A673 (cell line): ENCODE measurements around the gene IL11. TPM values are rescaled to one million over a fixed set of nuclear protein-coding genes. Genes with fewer than 3 reads are reported as not detected.
A peak's percentile ranks its signal among the peaks of the same experiment; 100 is the strongest.

Source experiments
- BruUV-seq: library from RNA; stranded (reverse); fragments of 400-500 nt; replicated peaks from 2 replicates; lab custom pipeline; 2021; lab: Mats Ljungman, UMichigan
- CTCF ChIA-PET: fragments of 300-600 bp; sonication (Branson Sonifier 250); formaldehyde crosslinking; loops from one replicate; lab custom pipeline; 2022; ENCODE audit warnings: antibody characterized with exemption; lab: Charles Lee
- POLR2A ChIA-PET: fragments of 300-600 bp; sonication (Branson Sonifier 250); formaldehyde crosslinking; loops from one replicate; lab custom pipeline; 2022; ENCODE audit warnings: antibody characterized with exemption; ENCODE audit not compliant: low non-redundant PET; lab: Charles Lee
- DNase-seq: peaks from one replicate; pipeline ENCODE4 v3.0.0-alpha.2; 2015; ENCODE audit warnings: low spot score
- H3K27ac ChIP-seq: fragments of 200-600 bp; sonication (generic); 2 replicates; pipeline ENCODE4 v1.5.1; 2016; ENCODE audit warnings: mixed run types, low read depth, mild to moderate bottlenecking, mixed read lengths, antibody characterized with exemption, low read length; ENCODE audit not compliant: poor library complexity, severe bottlenecking
- H3K27me3 ChIP-seq: fragments of 200-600 bp; sonication (generic); replicated peaks from 2 replicates; pipeline ENCODE4 v1.6.1; 2017; ENCODE audit warnings: mixed run types, low read depth, mild to moderate bottlenecking, mixed read lengths, antibody characterized with exemption, low read length; ENCODE audit not compliant: insufficient read depth, poor library complexity
- H3K36me3 ChIP-seq: fragments of 200-600 bp; sonication (generic); 2 replicates; pipeline ENCODE4 v1.6.1; 2016; ENCODE audit warnings: mixed run types, mild to moderate bottlenecking, mixed read lengths, antibody characterized with exemption, low read length; ENCODE audit not compliant: insufficient read depth, poor library complexity, severe bottlenecking
- H3K4me1 ChIP-seq: fragments of 200-600 bp; sonication (generic); 2 replicates; pipeline ENCODE4 v1.6.1; 2017; ENCODE audit warnings: mixed run types, mild to moderate bottlenecking, mixed read lengths, antibody characterized with exemption, low read length; ENCODE audit not compliant: insufficient read depth, poor library complexity, severe bottlenecking
- H3K4me3 ChIP-seq: fragments of 200-600 bp; sonication (generic); 2 replicates; pipeline ENCODE4 v1.5.1; 2016; ENCODE audit warnings: low read depth, mixed run types, mild to moderate bottlenecking, mixed read lengths, low read length; ENCODE audit not compliant: poor library complexity, severe bottlenecking
- H3K9me3 ChIP-seq: fragments of 200-600 bp; sonication (generic); 2 replicates; pipeline ENCODE4 v1.6.1; 2016; ENCODE audit warnings: mixed run types, low read depth, mild to moderate bottlenecking, mixed read lengths, antibody characterized with exemption, low read length; ENCODE audit not compliant: poor library complexity, severe bottlenecking
- EZH2 ChIP-seq: fragments of 200-600 bp; sonication (generic); IDR thresholded peaks from 2 replicates; pipeline ENCODE4 v1.6.1; 2017; ENCODE audit warnings: borderline replicate concordance, low read depth, mild to moderate bottlenecking, mixed read lengths, antibody characterized with exemption, low read length; ENCODE audit not compliant: poor library complexity, severe bottlenecking
- intact Hi-C: fragments of 100-400 bp; cut with micrococcal nuclease; formaldehyde crosslinking; loops from one replicate; pipeline ENCODE4 v1.10.0; 2022; ENCODE audit not compliant: unreplicated experiment
- total RNA-seq: library from RNA; stranded (reverse); gene quantifications from 2 replicates; pipeline ENCODE4 v1.2.3, GENCODE V29; 2021
- TF ChIP-seq, protein P1 (sequence below): fragments of 300-800, 200-600 bp; sonication (generic); conservative IDR thresholded peaks from 2 replicates; pipeline ENCODE4 v1.5.1; 2017; ENCODE audit warnings: low read depth, mild to moderate bottlenecking, antibody characterized with exemption, low read length, moderate library complexity, mixed read lengths

Gene IL11
- total RNA-seq, 1 experiment from 2014 or later: 0.47 TPM

DNA sequence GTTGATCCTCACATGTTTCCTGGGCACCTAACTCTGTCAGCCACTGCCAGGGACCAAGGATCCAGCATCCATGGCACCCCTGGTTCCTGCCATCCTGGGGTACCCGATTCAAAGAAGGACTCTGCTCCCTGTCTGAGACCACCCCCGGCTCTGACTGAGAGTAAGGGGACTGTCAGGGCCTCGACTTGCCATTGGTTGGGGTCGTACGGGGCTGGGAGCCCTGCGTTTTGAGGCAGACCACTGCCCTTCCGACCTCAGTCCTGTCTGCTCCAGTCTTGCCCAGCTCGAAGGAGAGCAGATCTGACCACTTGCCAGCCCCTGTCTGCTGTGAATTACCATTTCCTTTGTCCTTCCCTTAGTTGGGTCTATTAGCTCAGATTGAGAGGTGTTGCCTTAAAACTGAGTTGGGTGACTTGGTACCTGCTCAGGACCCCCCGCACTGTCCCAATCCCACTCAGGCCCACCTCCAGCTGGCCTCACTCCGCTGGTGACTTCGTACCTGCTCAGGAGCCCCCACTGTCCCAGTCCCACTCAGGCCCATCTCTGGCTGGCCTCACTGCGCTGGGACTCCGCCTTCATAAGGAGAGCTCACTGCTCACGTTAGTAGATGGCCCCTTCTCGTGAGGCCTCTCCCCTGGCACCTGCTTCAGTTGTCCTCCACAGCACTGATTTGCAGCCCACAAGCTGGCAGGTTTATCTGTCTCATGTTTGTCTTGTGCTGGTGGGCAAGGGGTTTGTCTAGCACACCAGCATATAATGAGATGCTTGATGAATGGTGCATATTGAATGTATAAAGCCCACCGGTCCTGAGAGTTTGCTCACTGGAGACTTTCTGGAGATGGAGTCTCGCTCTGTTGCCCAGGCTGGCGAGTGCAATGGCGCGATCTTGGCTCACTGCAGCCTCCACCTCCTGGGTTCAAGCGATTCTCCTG is 19.4 kb upstream of the IL11 start:
- intact Hi-C loops: loop anchor here (10.0 kb wide), 1 partner anchor 85 kb away; no protein-coding TSS in a partner anchor
- Histone ChIP-seq H3K27me3 (no peaks in the 10 kb centered on the region), H3K4me3 (no peak overlapping the region), H3K9me3 (no peaks in the 10 kb centered on the region), H3K36me3 (peaks cover 38% of the 10 kb centered on the region), H3K4me1 (peaks cover 26% of the 10 kb centered on the region), H3K27ac (peak overlapping the region; percentile 88)
- no TSS peak for BruUV-seq
- POLR2A ChIA-PET: interaction anchor here (0.9 kb wide), 1 partner anchor 18 kb away, joined by 12 read pairs; the partner anchor contains the start of gene UBE2S
- CTCF ChIA-PET: no interaction called here
- TF ChIP-seq, protein P1, sequence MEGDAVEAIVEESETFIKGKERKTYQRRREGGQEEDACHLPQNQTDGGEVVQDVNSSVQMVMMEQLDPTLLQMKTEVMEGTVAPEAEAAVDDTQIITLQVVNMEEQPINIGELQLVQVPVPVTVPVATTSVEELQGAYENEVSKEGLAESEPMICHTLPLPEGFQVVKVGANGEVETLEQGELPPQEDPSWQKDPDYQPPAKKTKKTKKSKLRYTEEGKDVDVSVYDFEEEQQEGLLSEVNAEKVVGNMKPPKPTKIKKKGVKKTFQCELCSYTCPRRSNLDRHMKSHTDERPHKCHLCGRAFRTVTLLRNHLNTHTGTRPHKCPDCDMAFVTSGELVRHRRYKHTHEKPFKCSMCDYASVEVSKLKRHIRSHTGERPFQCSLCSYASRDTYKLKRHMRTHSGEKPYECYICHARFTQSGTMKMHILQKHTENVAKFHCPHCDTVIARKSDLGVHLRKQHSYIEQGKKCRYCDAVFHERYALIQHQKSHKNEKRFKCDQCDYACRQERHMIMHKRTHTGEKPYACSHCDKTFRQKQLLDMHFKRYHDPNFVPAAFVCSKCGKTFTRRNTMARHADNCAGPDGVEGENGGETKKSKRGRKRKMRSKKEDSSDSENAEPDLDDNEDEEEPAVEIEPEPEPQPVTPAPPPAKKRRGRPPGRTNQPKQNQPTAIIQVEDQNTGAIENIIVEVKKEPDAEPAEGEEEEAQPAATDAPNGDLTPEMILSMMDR: no peak
- TF ChIP-seq EZH2: no peak
- no peak for DNase-seq

DNA sequence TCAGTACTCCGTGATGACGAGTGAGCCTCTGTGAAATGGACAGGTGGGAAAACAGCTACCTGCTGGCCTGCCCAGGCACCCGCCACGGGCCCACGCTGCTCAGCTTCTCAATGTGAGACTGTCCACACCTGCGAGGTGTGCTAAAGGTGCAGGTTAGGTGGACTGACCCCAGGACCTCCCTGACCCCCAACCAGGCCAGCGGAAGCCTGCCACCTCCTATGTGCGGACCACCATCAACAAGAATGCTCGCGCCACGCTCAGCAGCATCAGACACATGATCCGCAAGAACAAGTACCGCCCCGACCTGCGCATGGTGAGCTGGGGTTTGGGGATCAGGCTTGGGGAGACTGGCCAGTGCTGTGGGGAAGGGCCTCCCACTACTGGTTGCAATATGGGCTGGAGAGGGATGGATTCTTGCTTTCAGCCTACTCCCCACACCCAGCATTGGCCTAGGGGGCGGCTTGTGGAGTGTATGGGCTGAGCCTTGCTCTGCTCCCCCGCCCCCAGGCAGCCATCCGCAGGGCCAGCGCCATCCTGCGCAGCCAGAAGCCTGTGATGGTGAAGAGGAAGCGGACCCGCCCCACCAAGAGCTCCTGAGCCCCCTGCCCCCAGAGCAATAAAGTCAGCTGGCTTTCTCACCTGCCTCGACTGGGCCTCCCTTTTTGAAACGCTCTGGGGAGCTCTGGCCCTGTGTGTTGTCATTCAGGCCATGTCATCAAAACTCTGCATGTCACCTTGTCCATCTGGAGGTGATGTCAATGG is 17.7 kb upstream of the IL11 start:
- TF ChIP-seq, protein P1: no peak
- no peak for TF ChIP-seq EZH2
- Histone ChIP-seq H3K36me3 (peaks cover 38% of the 10 kb centered on the region), H3K4me3 (peak overlapping the region; percentile 98), H3K27ac (peak overlapping the region; percentile 88), H3K27me3 (no peaks in the 10 kb centered on the region), H3K4me1 (peaks cover 32% of the 10 kb centered on the region), H3K9me3 (no peaks in the 10 kb centered on the region)
- no TSS peak for BruUV-seq
- intact Hi-C loops: loop anchor here (10.0 kb wide), 1 partner anchor 83 kb away; no protein-coding TSS in a partner anchor
- ChIA-PET POLR2A (no interaction called here), CTCF (no interaction called here)
- no peak for DNase-seq

DNA sequence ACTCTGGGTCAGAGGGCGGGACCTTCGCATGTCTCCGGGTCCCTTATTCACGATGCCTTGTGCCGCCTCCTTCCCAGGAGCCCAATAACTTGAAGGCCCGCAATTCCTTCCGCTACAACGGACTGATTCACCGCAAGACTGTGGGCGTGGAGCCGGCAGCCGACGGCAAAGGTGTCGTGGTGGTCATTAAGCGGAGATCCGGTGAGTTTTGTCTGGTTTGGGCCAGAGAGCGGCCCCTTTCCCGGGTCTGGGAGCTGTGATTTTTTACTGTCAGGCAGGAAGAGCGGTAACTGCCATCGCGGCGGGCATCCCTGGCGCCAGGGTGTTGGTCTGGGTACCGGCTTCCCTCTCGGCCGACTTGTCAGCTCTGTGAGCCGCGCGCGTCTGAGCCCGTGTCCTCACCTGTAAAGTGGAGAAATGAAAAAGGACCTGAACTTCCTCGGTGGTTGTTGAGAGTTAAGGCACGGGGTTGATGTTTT is 16.3 kb upstream of the IL11 start:
- Histone ChIP-seq H3K9me3 (no peaks in the 10 kb centered on the region), H3K27ac (peak overlapping the region; percentile 88), H3K27me3 (no peaks in the 10 kb centered on the region), H3K4me1 (peaks cover 32% of the 10 kb centered on the region), H3K4me3 (peak overlapping the region; percentile 98), H3K36me3 (peaks cover 38% of the 10 kb centered on the region)
- BruUV-seq: TSS peak; percentile 75
- no peak for TF ChIP-seq EZH2
- TF ChIP-seq, protein P1: no peak
- no peak for DNase-seq
- CTCF ChIA-PET: no interaction called here
- POLR2A ChIA-PET: no interaction called here
- intact Hi-C loops: loop anchor here (10.0 kb wide), 1 partner anchor 82 kb away; no protein-coding TSS in a partner anchor
